SK-N-MC (cell line): ENCODE results near the gene PLA2R1.

ENCODE experiments used
- DNase-seq: peaks from one replicate; pipeline ENCODE4 v3.0.0-alpha.2; 2011; ENCODE audit warnings: low read depth, low spot score
- H3K27ac ChIP-seq: fragments of 200-600 bp; sonication (generic); 2 replicates; pipeline ENCODE4 v1.5.1; 2016; ENCODE audit warnings: mixed run types
- H3K36me3 ChIP-seq: fragments of 200-600 bp; sonication (generic); 2 replicates; pipeline ENCODE4 v1.6.1; 2017; ENCODE audit warnings: antibody characterized with exemption, low read length, mixed read lengths; ENCODE audit not compliant: insufficient read depth
- H3K4me3 ChIP-seq: fragments of 200-600 bp; sonication (generic); 2 replicates; pipeline ENCODE4 v1.5.1; 2016
- H3K9ac ChIP-seq: fragments of 200-600 bp; sonication (generic); 2 replicates; pipeline ENCODE4 v1.8.0; 2017; ENCODE audit warnings: mixed run types, mixed read lengths; ENCODE audit not compliant: insufficient read length
- H3K9me3 ChIP-seq: fragments of 200-600 bp; sonication (generic); 2 replicates; pipeline ENCODE4 v1.6.1; 2017; ENCODE audit warnings: low read depth, mild to moderate bottlenecking, antibody characterized with exemption, low read length, moderate library complexity, mixed read lengths
- EZH2 ChIP-seq: fragments of 200-600 bp; sonication (generic); IDR thresholded peaks from one replicate; pipeline ENCODE4 v1.6.1; 2017; ENCODE audit warnings: antibody characterized with exemption
- FOXP2 ChIP-seq: optimal IDR thresholded peaks from 2 replicates; pipeline ENCODE3; 2011; ENCODE audit warnings: mild to moderate bottlenecking, moderate library complexity; ENCODE audit not compliant: insufficient read depth; ENCODE audit errors: extremely low read length, control extremely low read depth
- POLR2AphosphoS5 ChIP-seq: IDR thresholded peaks from 2 replicates; pipeline ENCODE4 v1.6.1; 2012; ENCODE audit warnings: mild to moderate bottlenecking, low read depth, low read length, borderline replicate concordance

Gene PLA2R1

DNA sequence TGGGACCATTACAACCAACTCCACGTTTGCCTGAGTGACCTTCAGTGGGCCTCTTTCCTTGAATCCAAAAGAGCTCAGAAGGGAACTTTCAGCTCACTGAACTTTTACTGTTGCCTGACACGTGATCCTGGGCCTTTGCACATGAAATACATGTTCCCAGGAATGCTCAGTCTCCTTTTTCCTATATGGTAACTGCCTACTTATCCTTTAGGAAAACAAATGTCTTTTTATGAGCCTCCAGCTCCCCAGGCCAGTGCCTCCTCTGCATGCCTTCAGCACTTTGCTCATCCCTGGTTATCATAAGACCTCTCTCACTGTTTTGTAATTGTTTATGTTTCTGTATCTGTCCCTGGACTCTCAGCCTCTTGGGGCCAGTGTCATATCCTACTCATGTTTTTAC, 5.1 kb downstream of the PLA2R1 start:
- DNase-seq, result no peak

DNA sequence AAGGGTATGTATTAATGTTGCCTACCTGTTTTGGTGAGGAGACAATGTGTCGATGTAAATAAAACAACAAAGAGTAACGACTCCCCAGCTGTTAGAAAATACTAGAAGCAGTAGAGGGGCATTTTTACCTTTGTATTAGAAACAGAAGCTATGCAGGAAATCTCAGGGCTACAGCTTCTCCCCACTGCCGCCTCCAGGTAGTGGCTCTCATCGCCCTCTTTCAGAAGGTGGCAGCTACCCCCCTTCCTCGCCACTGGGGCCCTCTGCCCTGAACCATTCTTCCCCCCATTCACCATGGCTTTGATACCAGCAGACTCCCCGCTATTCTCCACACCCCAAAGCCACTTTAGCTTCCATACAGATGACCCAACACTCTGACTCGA, 6.7 kb downstream of the PLA2R1 start:
- H3K9me3 ChIP-seq, result no peaks in the 10 kb centered on the region
- H3K36me3 ChIP-seq, result no peaks in the 10 kb centered on the region
- TF ChIP-seq POLR2AphosphoS5, result no peak
- no peak for TF ChIP-seq EZH2
- TF ChIP-seq FOXP2, result no peak
- no peak for DNase-seq
- H3K27ac ChIP-seq, result no peak overlapping the region
- no peak overlapping the region for H3K9ac ChIP-seq
- H3K4me3 ChIP-seq, result no peak overlapping the region

More for the DNA sequence above, 5.1 kb downstream of the PLA2R1 start:
- TF ChIP-seq FOXP2 (no peak), EZH2 (no peak), POLR2AphosphoS5 (no peak)
- Histone ChIP-seq H3K36me3 (no peaks in the 10 kb centered on the region), H3K4me3 (no peak overlapping the region), H3K9me3 (no peaks in the 10 kb centered on the region), H3K27ac (no peak overlapping the region), H3K9ac (no peak overlapping the region)

DNA sequence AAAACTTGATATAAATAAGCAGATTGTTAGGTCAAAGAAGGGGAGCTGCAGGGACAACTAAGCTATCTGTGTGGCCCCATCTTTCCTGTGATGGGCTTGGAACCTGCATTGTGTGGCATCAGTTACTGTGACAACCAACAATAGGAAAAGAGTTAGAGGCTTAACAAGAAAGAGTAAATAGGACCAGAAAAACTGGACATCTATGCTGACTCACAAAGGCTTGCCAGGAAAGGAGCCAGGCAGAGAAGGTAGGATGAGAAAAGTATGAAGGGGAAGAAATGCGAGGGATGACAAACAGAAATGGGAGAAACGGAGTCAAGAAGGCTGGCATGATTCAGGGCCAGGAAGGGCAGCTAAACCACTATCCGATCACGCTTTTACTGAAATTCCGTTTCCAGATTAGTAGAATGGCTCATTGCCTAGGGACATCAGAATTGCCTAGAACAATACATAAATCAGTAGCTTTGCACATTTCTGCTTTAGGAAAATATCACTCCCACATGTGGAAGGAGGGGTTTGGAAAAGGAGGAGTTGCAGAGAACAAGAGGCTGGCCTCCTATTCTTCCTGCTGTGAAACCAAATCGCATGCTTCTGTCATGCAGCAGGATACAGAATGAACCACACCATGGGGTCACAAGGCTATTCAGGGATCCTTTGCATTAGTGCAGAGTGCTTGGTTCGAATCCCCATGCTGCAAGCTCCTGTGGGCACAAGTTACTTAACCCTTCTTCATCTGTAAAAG, 7.3 kb downstream of the PLA2R1 start:
- no peak for DNase-seq
- Histone ChIP-seq H3K27ac (no peak overlapping the region), H3K9ac (no peak overlapping the region), H3K4me3 (no peak overlapping the region), H3K9me3 (no peaks in the 10 kb centered on the region), H3K36me3 (no peaks in the 10 kb centered on the region)
- no peak for TF ChIP-seq FOXP2
- TF ChIP-seq POLR2AphosphoS5, result no peak
- no peak for TF ChIP-seq EZH2

DNA sequence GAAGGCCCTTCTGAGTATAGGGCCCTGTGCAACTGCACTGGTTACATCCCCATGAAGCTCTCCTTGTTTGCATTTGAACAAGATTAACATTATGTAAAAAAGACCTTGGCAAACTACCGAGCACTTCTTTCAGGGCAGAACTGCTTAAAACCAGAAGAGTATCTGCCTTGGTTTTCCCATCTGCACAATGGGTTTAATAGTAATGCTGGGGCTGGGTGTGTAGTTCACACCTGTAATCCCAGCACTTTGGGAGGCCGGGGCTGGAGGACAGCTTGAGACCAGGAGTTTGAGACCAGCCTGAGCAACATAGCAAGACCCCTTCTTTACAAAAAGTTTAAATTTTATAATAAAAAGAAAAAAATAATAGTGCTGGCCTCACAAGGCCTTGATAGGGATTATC, 8.5 kb downstream of the PLA2R1 start:
- Histone ChIP-seq H3K9me3 (no peaks in the 10 kb centered on the region), H3K36me3 (no peaks in the 10 kb centered on the region), H3K4me3 (no peak overlapping the region), H3K9ac (no peak overlapping the region), H3K27ac (no peak overlapping the region)
- no peak for DNase-seq
- TF ChIP-seq POLR2AphosphoS5, result no peak
- no peak for TF ChIP-seq EZH2
- no peak for TF ChIP-seq FOXP2

DNA sequence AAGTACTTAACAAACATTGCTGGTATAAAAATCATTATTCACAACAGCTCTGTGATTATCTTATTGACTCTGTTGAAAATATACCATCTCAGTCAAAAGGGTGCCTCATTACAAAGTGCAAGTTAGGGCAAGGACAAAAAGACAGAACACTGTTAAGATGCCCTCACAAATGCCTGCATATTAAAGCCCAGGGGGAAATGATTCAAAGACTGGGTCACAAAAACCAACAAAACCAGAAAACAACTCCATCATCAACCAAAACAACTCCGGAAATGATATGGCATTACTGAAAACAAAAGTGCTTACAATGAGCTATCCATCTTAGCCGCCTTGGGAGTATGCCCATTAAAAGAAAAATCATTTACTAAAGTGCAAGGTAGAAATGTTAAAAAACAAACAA, 9.9 kb downstream of the PLA2R1 start:
- no peak for TF ChIP-seq EZH2
- TF ChIP-seq FOXP2, result no peak
- TF ChIP-seq POLR2AphosphoS5, result no peak
- H3K9me3 ChIP-seq, result no peaks in the 10 kb centered on the region
- H3K9ac ChIP-seq, result no peak overlapping the region
- no peak for DNase-seq
- H3K4me3 ChIP-seq, result no peak overlapping the region
- H3K27ac ChIP-seq, result no peak overlapping the region
- H3K36me3 ChIP-seq, result no peaks in the 10 kb centered on the region

DNA sequence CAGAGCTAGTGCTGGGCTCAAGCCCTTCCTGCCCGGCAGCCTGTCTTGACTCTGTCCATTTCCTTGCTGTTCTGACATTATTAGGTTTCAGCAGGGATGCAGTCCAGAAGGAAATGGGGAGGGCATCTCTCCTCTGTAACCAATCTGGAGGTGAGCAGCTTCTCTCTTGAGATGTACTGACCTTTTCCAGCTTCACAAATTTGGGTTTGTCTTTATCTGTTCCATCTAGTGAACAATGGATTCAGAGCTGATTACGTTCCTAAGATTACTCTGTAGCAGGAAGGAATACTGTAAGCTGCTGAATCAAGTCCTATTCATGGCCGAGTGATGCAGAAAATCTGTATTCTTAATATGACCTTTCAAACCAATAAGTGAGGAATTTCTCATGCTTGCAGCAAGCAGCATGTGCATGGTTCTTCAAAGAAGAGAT, 11.0 kb downstream of the PLA2R1 start:
- TF ChIP-seq FOXP2, result no peak
- TF ChIP-seq POLR2AphosphoS5, result no peak
- no peak for TF ChIP-seq EZH2
- Histone ChIP-seq H3K36me3 (no peaks in the 10 kb centered on the region), H3K4me3 (no peak overlapping the region), H3K9me3 (no peaks in the 10 kb centered on the region), H3K9ac (no peak overlapping the region), H3K27ac (no peak overlapping the region)
- DNase-seq, result no peak

DNA sequence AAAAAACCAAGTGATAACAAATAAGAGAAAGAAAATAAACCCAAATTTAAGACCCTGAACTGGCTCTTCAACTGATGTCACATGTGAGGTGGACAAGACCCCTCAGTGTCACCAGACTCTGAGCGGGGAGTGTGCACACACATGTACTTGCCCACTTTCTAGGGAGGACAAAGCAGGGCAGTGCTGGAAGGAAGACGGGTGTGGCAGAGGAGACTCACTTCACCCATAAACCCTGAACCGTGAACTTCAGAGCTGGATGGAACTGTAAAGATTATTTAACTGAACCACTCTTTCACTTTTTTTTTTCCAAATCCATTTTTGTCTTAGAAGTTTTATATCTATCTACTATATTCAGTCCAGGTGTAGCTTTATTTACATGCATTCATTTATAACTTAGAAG, 12.3 kb downstream of the PLA2R1 start:
- H3K36me3 ChIP-seq, result no peaks in the 10 kb centered on the region
- H3K27ac ChIP-seq, result no peak overlapping the region
- H3K4me3 ChIP-seq, result no peak overlapping the region
- no peak overlapping the region for H3K9ac ChIP-seq
- DNase-seq, result no peak
- no peaks in the 10 kb centered on the region for H3K9me3 ChIP-seq
- TF ChIP-seq FOXP2 (no peak), POLR2AphosphoS5 (no peak), EZH2 (no peak)

DNA sequence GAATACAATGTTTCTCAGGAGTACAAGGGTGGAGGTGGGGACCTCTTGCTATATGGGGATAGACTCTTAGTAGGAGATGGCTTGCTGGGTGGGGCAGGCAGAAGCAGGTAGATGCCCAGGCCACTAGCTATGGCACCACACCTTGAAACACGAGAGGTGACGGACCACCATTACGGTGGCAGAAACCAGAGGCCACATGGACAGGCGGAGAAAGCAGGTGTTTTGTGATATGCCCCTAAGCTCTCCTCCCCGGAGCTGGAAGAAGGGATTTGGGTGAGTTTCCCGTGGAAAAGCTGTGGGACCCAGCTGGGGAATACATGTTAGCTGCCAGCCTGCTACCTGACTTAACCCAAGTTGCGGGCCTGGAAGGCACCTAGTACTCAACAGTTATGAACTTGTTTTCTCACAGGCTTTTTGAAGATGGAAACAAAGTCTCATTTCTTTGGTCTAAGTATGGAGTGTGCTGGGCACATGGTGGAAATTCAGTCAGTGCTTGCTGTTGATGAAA, 16.7 kb downstream of the PLA2R1 start:
- no peaks in the 10 kb centered on the region for H3K9me3 ChIP-seq
- H3K9ac ChIP-seq, result no peak overlapping the region
- no peaks in the 10 kb centered on the region for H3K36me3 ChIP-seq
- no peak for DNase-seq
- H3K4me3 ChIP-seq, result no peak overlapping the region
- no peak overlapping the region for H3K27ac ChIP-seq
- TF ChIP-seq EZH2, result no peak
- no peak for TF ChIP-seq FOXP2
- TF ChIP-seq POLR2AphosphoS5, result no peak

DNA sequence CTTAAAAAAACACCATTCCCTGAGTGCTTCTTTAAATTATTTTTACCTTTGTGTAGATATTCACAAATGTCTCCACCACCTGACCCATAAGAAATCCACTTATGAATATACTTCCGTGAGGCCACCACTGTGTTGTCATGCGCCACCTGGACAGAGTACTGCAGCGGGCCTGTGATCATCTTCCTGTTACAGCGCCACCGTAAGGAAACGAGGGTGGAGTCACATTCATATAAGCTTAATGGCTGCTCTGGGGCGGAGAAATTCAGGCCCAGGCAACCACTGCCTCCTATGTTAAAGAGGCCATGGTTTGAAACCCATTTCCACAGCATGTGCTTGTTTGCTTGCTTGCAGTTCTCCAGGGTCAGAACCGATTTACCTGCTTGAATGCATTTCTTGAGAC, 17.7 kb downstream of the PLA2R1 start:
- Histone ChIP-seq H3K9ac (no peak overlapping the region), H3K9me3 (no peaks in the 10 kb centered on the region), H3K36me3 (no peaks in the 10 kb centered on the region), H3K27ac (no peak overlapping the region), H3K4me3 (no peak overlapping the region)
- TF ChIP-seq POLR2AphosphoS5 (no peak), FOXP2 (no peak)
- no peak for DNase-seq
